Lung (tissue), 12 donors: ENCODE data around the gene LEFTY1. TPM values are rescaled to one million over a fixed set of nuclear protein-coding genes. Genes with fewer than 3 reads are reported as not detected.

Experiments
- ATAC-seq: fragments of 200-7000 bp; cut with Tn5 transposase; one replicate; pipeline ENCODE4 v1.9.1; 2020; ENCODE audit warnings: moderate number of reproducible peaks; ENCODE audit not compliant: insufficient read depth, low FRiP score
- DNase-seq, 3 donors: peaks; one replicate each; pipeline ENCODE4 v3.0.0-alpha.2; 2013 to 2017
- H3K27ac ChIP-seq, 2 donors: one replicate each; pipeline ENCODE4 v1.5.1; 2013; ENCODE audit warnings: mild to moderate bottlenecking in 2 of 2, moderate library complexity in 2 of 2, control low read depth in 1 of 2, inconsistent platforms in 1 of 2, low read depth in 1 of 2, low read length in 1 of 2
- H3K27me3 ChIP-seq, 3 donors: one replicate each; pipeline ENCODE4 v1.5.1; 2013; ENCODE audit warnings: low read length in 2 of 3; ENCODE audit not compliant: control insufficient read depth in 3 of 3, insufficient read depth in 3 of 3
- H3K36me3 ChIP-seq, 4 donors: one replicate each; pipeline ENCODE4 v1.5.1; 2013; ENCODE audit warnings: low read length in 4 of 4, mild to moderate bottlenecking in 1 of 4, moderate library complexity in 1 of 4; ENCODE audit not compliant: control insufficient read depth in 4 of 4, insufficient read depth in 4 of 4
- H3K4me1 ChIP-seq, 5 donors: one replicate each; pipeline ENCODE4 v1.5.1; 2013; ENCODE audit warnings: low read length in 5 of 5, mild to moderate bottlenecking in 2 of 5, moderate library complexity in 1 of 5; ENCODE audit not compliant: control insufficient read depth in 5 of 5, insufficient read depth in 5 of 5
- H3K4me3 ChIP-seq: one replicate; pipeline ENCODE4 v1.5.1; 2013; ENCODE audit warnings: mild to moderate bottlenecking, control low read depth, moderate library complexity
- H3K9ac ChIP-seq, 2 donors: one replicate each; pipeline ENCODE4 v1.5.1; 2013; ENCODE audit warnings: low read length in 2 of 2, control low read depth in 1 of 2; ENCODE audit not compliant: insufficient read depth in 1 of 2
- H3K9me3 ChIP-seq, 4 donors: one replicate each; pipeline ENCODE4 v1.5.1; 2013; ENCODE audit warnings: low read length in 3 of 4, mild to moderate bottlenecking in 1 of 4, moderate library complexity in 1 of 4; ENCODE audit not compliant: control insufficient read depth in 4 of 4, insufficient read depth in 3 of 4
- CTCF ChIP-seq: IDR thresholded peaks from 2 replicates; pipeline ENCODE4 v1.5.1; 2012; ENCODE audit warnings: mild to moderate bottlenecking; ENCODE audit errors: control extremely low read depth, extremely low read depth
- WGBS, 2 donors: extraction: QIAGEN DNeasy Blood & Tissue Kit; methylation state at CpG; one replicate each; pipeline ENCODE4 v1.1.7; 2013; 5-methylcytosine and 5-hydroxymethylcytosine counted together
- polyA plus RNA-seq, 2 donors: library from polyadenylated mRNA; stranded (reverse); fragments of 200-250 nt; gene quantifications; one replicate each; pipeline ENCODE4 v1.2.1, GENCODE V29; 2013
- total RNA-seq, 2 donors: library from RNA; depleted of rRNA in 1 of 2; stranded (reverse); fragments of >200 nt in 1 of 2; gene quantifications; one replicate each; pipeline ENCODE4 v1.2.1, GENCODE V29; 2014 to 2021
- donor health status: control.
- donor health status: control.
- donor health status: Bipolar disorder and iron deficiency.
- donor health status: healthy.
- donor health status: DM: yes; HTN: yes; CAD: no.

LEFTY1 gene
- total and polyA plus RNA-seq, 4 donors: 0.12 to 2.1 (median 0.34) TPM

GRCh38 chr1:225862581-225862950, 26.4 kb downstream of the LEFTY1 start:
- no peaks in the 10 kb centered on the region for H3K27me3 ChIP-seq
- TF ChIP-seq CTCF: no peak
- H3K4me1 ChIP-seq: peaks cover 0 to 20% (median 2%) of the 10 kb centered on the region in 5 donors
- H3K9ac ChIP-seq: no peak overlapping the region
- DNase-seq (no peak), ATAC-seq (no peak)
- no peak overlapping the region for H3K27ac ChIP-seq
- no peaks in the 10 kb centered on the region for H3K9me3 ChIP-seq
- WGBS, 2 donors: 85 to 93% methylated on average over 13 of the region's 13 CpGs
- H3K36me3 ChIP-seq: peaks cover 21 to 60% (median 56%) of the 10 kb centered on the region in 4 donors
- no peak overlapping the region for H3K4me3 ChIP-seq

- no peak for DNase-seq
- Histone ChIP-seq H3K9ac (no peak overlapping the region), H3K27ac (no peak overlapping the region), H3K27me3 (no peaks in the 10 kb centered on the region), H3K4me1 (peaks cover 0 to 26% (median 2%) of the 10 kb centered on the region in 5 donors), H3K36me3 (peaks cover 21 to 56% (median 51%) of the 10 kb centered on the region in 4 donors), H3K4me3 (no peak overlapping the region), H3K9me3 (no peaks in the 10 kb centered on the region)
- no peak for TF ChIP-seq CTCF
- no peak for ATAC-seq
- 84 to 93% methylated on average over 13 of the region's 13 CpGs for WGBS, 2 donors
These were observed 26.9 kb downstream of the LEFTY1 start for GRCh38 chr1:225861834-225862580.

GRCh38 chr1:225860876-225861441, 28.0 kb downstream of the LEFTY1 start:
- 62 to 93% methylated on average over 7 of the region's 7 CpGs for WGBS, 2 donors
- H3K9me3 ChIP-seq: no peaks in the 10 kb centered on the region
- DNase-seq (no peak), ATAC-seq (no peak)
- no peak overlapping the region for H3K4me3 ChIP-seq
- H3K4me1 ChIP-seq: peaks cover 0 to 25% (median 5%) of the 10 kb centered on the region in 5 donors
- no peak for TF ChIP-seq CTCF
- H3K27ac ChIP-seq: no peak overlapping the region
- no peak overlapping the region for H3K9ac ChIP-seq
- H3K27me3 ChIP-seq: no peaks in the 10 kb centered on the region
- peaks cover 18 to 54% (median 50%) of the 10 kb centered on the region in 4 donors for H3K36me3 ChIP-seq
